ENCODE results near the gene GPHA2.

Gene GPHA2

GRCh38 chr11:64890522-64890939 is 45.2 kb downstream of the GPHA2 start:
- DNase-seq (ENCODE audit: low read depth), result no peak

GRCh38 chr11:64888729-64889511 is 46.8 kb downstream of the GPHA2 start:
- no peak for DNase-seq (ENCODE audit: low read depth)

- DNase-seq (ENCODE audit: low read depth), result no peak
Observed at GRCh38 chr11:64888406-64888728, 47.3 kb downstream of the GPHA2 start.

GRCh38 chr11:64887757-64888405 is 47.8 kb downstream of the GPHA2 start:
- peak; percentile 66 for DNase-seq (ENCODE audit: low read depth)

- no peak for DNase-seq (ENCODE audit: low read depth)
Observed at GRCh38 chr11:64887234-64887756, 48.4 kb downstream of the GPHA2 start.

GRCh38 chr11:64885367-64886286 is 50.1 kb downstream of the GPHA2 start:
- peak; percentile 41 for DNase-seq (ENCODE audit: low read depth)
